DMS79 (cell line): Measurements from ENCODE around the gene LCN12.

ENCODE experiments used
- DNase-seq: peaks from one replicate; lab custom pipeline; 2025; lab: John Stamatoyannopoulos, UW

The LCN12 gene

DNA sequence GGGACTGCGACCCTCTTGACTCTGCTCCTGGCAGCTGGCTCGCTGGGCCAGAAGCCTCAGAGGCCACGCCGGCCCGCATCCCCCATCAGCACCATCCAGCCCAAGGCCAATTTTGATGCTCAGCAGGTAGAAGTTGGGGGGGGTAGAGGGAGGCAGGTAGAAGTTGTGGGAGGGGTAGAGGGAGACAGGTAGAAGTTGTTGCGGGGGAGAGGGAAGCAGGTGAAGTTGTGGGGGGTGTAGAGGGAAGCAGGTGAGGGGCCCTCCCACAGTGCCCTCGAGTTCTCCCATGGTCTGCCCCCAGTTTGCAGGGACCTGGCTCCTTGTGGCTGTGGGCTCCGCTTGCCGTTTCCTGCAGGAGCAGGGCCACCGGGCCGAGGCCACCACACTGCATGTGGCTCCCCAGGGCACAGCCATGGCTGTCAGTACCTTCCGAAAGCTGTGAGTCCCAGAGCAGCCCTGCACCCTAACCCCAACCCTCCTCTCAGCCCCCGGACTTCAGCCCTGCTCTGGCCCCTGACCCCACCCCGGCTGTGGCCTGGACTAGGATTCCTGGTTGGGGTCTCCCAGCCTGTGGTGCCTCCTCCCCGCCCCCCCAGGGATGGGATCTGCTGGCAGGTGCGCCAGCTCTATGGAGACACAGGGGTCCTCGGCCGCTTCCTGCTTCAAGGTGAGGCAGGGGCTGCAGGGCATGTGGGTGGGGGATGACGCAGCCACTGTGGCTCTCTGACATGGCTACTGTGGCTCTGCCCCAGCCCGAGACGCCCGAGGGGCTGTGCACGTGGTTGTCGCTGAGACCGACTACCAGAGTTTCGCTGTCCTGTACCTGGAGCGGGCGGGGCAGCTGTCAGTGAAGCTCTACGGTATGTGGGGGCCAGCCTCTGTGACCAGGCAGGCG, 6.5 kb upstream of the LCN12 start:
- no peak for DNase-seq

- DNase-seq = no peak
Observed at GRCh38 chr9:136946228-136947027, 5.6 kb upstream of the LCN12 start.

GRCh38 chr9:136947028-136947891, 4.8 kb upstream of the LCN12 start:
- DNase-seq = no peak

GRCh38 chr9:136947955-136948510, 4.0 kb upstream of the LCN12 start:
- DNase-seq = no peak

DNA sequence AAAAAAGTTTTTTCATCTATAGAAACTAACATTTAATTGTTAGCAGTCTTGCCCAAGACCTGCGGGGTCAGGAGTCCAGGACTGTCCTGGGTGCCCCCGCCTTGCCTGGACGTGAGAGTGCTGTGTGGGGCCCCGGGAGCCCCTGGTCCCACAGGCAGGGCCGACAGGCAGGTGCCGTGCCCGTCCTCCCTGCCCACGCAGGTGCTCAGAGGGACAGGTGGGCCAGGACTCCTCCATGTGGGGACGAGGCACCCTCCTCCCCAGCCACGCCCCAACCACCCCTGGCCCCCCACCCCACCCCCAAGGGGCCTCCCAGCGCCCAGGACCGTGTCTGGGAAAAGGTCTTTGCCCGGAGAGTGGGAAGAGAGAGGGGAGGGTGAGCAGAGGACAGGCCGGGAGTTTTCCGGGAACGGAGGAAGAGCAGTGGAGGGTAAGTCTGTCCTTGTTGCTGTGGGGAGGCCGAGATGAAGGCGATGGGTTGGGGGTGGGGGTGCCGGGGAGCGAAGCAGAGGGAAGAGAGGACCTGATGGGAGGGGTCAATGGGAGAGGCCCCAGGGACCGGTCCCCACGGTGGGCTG, 2.7 kb upstream of the LCN12 start:
- no peak for DNase-seq

GRCh38 chr9:136949817-136950655, 2.0 kb upstream of the LCN12 start:
- DNase-seq = peak; percentile 94

GRCh38 chr9:136950656-136951276, 1.3 kb upstream of the LCN12 start:
- DNase-seq = no peak

DNA sequence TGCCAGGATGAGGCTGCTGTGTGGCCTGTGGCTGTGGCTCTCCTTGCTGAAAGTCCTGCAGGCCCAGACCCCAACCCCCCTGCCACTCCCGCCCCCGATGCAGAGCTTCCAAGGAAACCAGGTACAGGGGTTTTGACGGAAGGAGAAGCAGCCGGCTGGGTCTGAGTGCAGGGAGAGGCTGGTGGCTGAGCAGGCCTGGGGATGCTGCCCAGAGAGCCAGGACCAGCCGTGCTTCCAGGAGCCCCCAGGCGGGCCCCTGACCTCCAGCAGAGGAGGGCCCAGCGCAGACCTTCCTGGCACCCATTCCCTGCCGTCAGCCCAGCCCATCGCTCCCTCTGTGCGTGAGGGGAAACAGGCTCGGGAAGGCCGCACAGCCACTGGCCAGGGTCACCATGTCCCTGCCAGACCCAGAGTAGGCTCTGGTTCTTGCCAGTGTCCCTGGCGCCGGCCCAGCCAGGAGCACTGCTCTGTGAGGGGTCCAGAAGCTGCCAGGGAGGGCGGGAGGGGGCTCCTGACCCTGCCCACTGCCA, 313 bp downstream of the LCN12 start:
- peak; percentile 33 for DNase-seq

DNA sequence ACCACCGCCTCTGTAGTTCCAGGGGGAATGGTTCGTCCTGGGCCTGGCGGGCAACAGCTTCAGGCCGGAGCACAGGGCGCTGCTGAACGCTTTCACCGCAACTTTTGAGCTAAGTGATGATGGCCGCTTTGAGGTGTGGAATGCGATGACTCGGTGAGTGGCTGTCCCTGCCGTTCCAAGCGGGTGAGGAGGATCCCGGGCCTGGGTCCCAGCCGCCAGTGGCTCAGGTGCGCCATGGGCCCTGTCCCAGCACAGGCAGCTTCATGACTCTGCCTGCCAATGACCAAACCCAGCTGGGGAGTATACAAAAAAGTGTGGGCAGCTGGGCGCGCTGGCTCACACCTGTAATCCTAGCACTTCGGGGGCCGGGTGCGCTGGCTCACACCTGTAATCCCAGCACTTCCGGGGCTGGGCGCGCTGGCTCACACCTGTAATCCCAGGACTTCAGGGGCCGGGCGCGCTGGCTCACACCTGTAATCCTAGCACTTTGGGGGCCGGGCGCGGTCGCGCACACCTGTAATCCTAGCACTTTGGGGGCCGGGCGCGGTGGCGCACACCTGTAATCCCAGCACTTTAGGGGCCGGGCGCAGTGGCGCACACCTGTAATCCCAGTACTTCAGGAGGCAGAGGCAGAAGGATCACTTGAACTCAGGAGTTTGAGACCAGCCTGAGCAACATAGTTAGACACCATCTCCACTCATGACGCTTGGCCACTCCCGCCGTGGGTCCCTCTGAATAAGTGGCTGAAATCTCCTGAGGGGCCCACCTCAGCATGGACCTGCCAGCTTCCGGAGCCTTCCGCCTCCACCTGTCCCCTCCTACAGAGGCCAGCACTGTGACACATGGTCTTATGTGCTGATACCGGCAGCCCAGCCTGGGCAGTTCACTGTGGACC, 1.1 kb downstream of the LCN12 start:
- no peak for DNase-seq

DNA sequence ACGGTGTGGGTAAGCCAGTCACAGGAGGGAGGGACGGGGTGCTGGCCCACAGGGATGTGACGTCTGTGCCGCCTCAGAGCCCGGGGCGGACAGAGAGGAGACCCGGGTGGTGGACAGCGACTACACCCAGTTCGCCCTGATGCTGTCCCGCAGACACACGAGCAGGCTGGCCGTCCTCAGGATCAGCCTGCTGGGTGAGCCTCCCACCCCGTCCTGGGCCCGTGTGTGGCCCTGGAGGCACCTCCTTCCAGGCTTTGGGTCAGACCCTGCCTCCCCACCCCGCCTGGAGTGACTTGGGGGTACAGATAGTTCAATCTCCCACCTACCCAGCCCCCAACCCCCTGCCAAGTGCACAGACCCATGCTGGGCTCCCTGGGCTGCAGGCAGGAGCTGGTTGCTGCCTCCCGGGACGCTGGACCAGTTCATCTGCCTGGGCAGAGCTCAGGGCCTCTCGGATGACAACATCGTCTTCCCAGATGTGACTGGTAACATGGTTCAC, 1.7 kb downstream of the LCN12 start:
- DNase-seq = no peak

GRCh38 chr9:136954270-136955083, 2.4 kb downstream of the LCN12 start:
- no peak for DNase-seq

GRCh38 chr9:136955202-136955942, 3.3 kb downstream of the LCN12 start:
- no peak for DNase-seq

- DNase-seq = no peak
Observed at GRCh38 chr9:136955943-136956335, 3.9 kb downstream of the LCN12 start.

- no peak for DNase-seq
Observed at GRCh38 chr9:136956604-136957003, 4.5 kb downstream of the LCN12 start.

DNA sequence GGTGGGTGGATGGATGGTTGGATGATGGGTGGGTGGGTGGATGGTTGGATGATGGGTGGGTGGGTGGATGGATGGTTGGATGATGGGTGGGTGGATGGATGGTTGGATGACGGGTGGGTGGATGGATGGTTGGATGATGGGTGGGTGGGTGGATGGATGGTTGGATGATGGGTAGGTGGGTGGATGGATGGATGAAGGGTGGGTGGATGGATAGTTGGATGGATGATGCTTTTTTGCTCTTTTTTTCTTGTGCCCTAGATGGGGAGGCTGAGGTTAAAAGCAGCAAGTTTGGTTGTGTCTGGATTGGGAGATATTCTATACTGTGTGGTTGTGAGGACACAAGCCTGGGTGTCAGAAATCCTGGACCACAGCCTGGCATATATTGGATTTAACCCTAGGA, 5.4 kb downstream of the LCN12 start:
- no peak for DNase-seq

DNA sequence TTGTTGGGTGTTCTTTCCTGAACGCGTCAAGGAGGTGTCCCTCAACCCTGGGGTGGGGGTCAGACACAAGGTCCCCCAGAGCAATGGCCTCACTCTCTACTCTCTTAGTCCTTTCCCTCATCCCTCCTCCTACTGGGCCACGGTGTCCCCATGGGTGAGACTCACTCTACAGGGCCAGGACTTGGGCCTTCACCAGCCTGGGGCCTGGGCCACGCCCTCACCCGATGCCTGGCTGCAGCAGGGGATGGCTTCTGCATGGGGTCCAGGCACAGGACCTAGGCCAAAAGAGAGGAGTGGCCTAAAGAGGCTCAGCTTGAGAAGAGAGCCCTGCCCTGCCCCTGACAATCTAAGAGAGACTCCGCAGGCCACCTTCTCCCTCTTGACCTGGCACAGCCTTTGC, 5.8 kb downstream of the LCN12 start:
- no peak for DNase-seq

GRCh38 chr9:136958473-136958872, 6.4 kb downstream of the LCN12 start:
- DNase-seq = no peak
